K562 (cell line): Measurements from ENCODE around the gene KASH5. TPM values are rescaled to one million over a fixed set of nuclear protein-coding genes. Genes with fewer than 3 reads are reported as not detected.

ENCODE experiments used
- ATAC-seq: fragments of 200-7000 bp; cut with Tn5 transposase; 3 replicates; pipeline ENCODE4 v1.9.1; 2020; ENCODE audit warnings: moderate library complexity
- BruUV-seq: library from RNA; stranded (reverse); fragments of 400-500 nt; replicated peaks from 2 replicates; lab custom pipeline; 2021; lab: Mats Ljungman, UMichigan
- CTCF ChIA-PET: fragments of 300-600 bp; formaldehyde crosslinking; extraction: SDS; loops from one replicate; lab custom pipeline; 2021; ENCODE audit warnings: low intra/inter-chr PET ratio; lab: Yijun Ruan, JAX
- POLR2A ChIA-PET: fragments of 300-600, 350-650 bp; sonication (Branson Sonifier 250); formaldehyde crosslinking; extraction: SDS; loops from one replicate; lab custom pipeline; 2021; ENCODE audit warnings: antibody characterized with exemption, inconsistent platforms; lab: Yijun Ruan, JAX
- DNase-seq, 4 experiments: peaks; one replicate each; pipeline versions ENCODE4 v3.0.0 to v3.0.0-alpha.2; 2011 to 2018; ENCODE audit warnings: low spot score in 3 of 4, mixed read lengths in 3 of 4; ENCODE audit errors: extremely low read depth in 1 of 4
- FAIRE-seq: peaks from 2 replicates; lab custom pipeline; 2011; peaks lifted over from hg19 to GRCh38; lab: Jason Lieb, UNC
- H2AFZ ChIP-seq: 2 replicates; pipeline ENCODE4 v1.6.0; 2011; ENCODE audit warnings: low read depth, low read length, control low read depth, inconsistent platforms
- H3K27ac ChIP-seq: fragments of 200-600 bp; 3 replicates; pipeline ENCODE4 v1.8.0; 2011; ENCODE audit warnings: low read depth, mild to moderate bottlenecking, control low read depth, inconsistent platforms, low read length, moderate library complexity, mixed read lengths; ENCODE audit errors: extremely low read depth
- H3K27me3 ChIP-seq, 2 experiments: fragments of 300-600 bp in 1 of 2; 2 replicates in 1 of 2; 3 replicates in 1 of 2; pipeline versions ENCODE4 v1.6.0 to v1.8.0; 2011; ENCODE audit warnings: inconsistent platforms in 2 of 2, low read length in 2 of 2, mild to moderate bottlenecking in 1 of 2, mixed read lengths in 1 of 2, moderate library complexity in 1 of 2; ENCODE audit not compliant: control insufficient read depth in 2 of 2, insufficient read depth in 2 of 2
- H3K36me3 ChIP-seq: fragments of 300-600 bp; 3 replicates; pipeline ENCODE4 v1.8.0; 2011; ENCODE audit warnings: mild to moderate bottlenecking, low read length, inconsistent platforms; ENCODE audit not compliant: control insufficient read depth, insufficient read depth
- H3K4me1 ChIP-seq, 2 experiments: fragments of 200-600 bp in 1 of 2; replicated peaks in 1 of 2; 2 replicates in 1 of 2; 3 replicates in 1 of 2; pipeline versions ENCODE4 v1.5.1 to v1.8.0; 2011; ENCODE audit warnings: inconsistent platforms in 2 of 2, low read length in 2 of 2, mild to moderate bottlenecking in 1 of 2, mixed read lengths in 1 of 2, moderate library complexity in 1 of 2; ENCODE audit not compliant: control insufficient read depth in 2 of 2, insufficient read depth in 2 of 2
- H3K4me2 ChIP-seq: 2 replicates; pipeline ENCODE4 v1.6.1; 2011; ENCODE audit warnings: low read length, control low read depth, inconsistent platforms, mixed read lengths; ENCODE audit not compliant: insufficient read depth
- H3K4me3 ChIP-seq: fragments of 200-600 bp; sonication (generic), shearing (Covaris generic); 2 replicates; pipeline ENCODE4 v1.5.1; 2016; ENCODE audit warnings: control low read depth, inconsistent platforms
- H3K79me2 ChIP-seq: fragments of 200-600 bp; 3 replicates; pipeline ENCODE4 v1.8.0; 2011; ENCODE audit warnings: low read length, inconsistent platforms; ENCODE audit not compliant: control insufficient read depth, insufficient read depth
- H3K9ac ChIP-seq, 2 experiments: 2 replicates each; pipeline versions ENCODE4 v1.6.0 to v1.6.1; 2011; ENCODE audit warnings: low read depth in 2 of 2, low read length in 2 of 2, control low read depth in 1 of 2, inconsistent platforms in 1 of 2, mild to moderate bottlenecking in 1 of 2, mixed read lengths in 1 of 2; ENCODE audit not compliant: insufficient read depth in 1 of 2
- H3K9me1 ChIP-seq: one replicate; pipeline ENCODE4 v1.6.0; 2011; ENCODE audit warnings: inconsistent platforms, mild to moderate bottlenecking, low read length, moderate library complexity; ENCODE audit not compliant: control insufficient read depth, insufficient read depth
- H3K9me3 ChIP-seq: replicated peaks from 2 replicates; pipeline ENCODE4 v1.5.1; 2011; ENCODE audit warnings: low read depth, low read length, inconsistent platforms; ENCODE audit not compliant: control insufficient read depth, insufficient read depth
- H4K20me1 ChIP-seq: replicated peaks from 2 replicates; pipeline ENCODE4 v1.6.1; 2011; ENCODE audit warnings: low read length, inconsistent platforms, mixed read lengths; ENCODE audit not compliant: control insufficient read depth, insufficient read depth
- NELFE ChIP-seq: IDR thresholded peaks from 2 replicates; pipeline ENCODE4 v1.6.1; 2011; ENCODE audit warnings: mild to moderate bottlenecking; ENCODE audit not compliant: insufficient read depth, insufficient read length
- RFX5 ChIP-seq: IDR thresholded peaks from 2 replicates; pipeline ENCODE4 v1.6.1; 2011; ENCODE audit warnings: low read depth, mild to moderate bottlenecking, improper control_type of control experiment, low read length
- RHOXF2B ChIP-seq: fragments of 250-450 bp; sonication (Bioruptor Pico); conservative IDR thresholded peaks from 2 replicates; pipeline ENCODE4 v1.5.1; 2021
- TARDBP ChIP-seq: fragments of 450-650 bp; IDR thresholded peaks from 2 replicates; pipeline ENCODE4 v1.6.1; 2016
- ZNF707 ChIP-seq: fragments of 250-450 bp; sonication (Bioruptor Pico); conservative IDR thresholded peaks from 2 replicates; pipeline ENCODE4 v1.8.0; 2022; ENCODE audit warnings: inconsistent platforms, mild to moderate bottlenecking, moderate library complexity
- WGBS: fragments of 100-300 bp; shearing (Covaris generic); methylation state at CpG from one replicate; pipeline ENCODE4 v1.1.6; 2016; ENCODE audit warnings: low coverage, mixed read lengths; ENCODE audit not compliant: insufficient coverage; ENCODE audit errors: missing lambda C conversion rate; 5-methylcytosine and 5-hydroxymethylcytosine counted together
- in situ Hi-C: fragments of 300-500 bp; cut with MboI; formaldehyde crosslinking; loops from 4 replicates; pipeline ENCODE4 v1.15.0; 2018; ENCODE audit warnings: inconsistent platforms, mixed read lengths
- intact Hi-C: fragments of 100-400 bp; cut with micrococcal nuclease; formaldehyde crosslinking; loops from 2 replicates; pipeline ENCODE4 v1.14.2; 2022
- polyA plus RNA-seq, 8 experiments: library from polyadenylated mRNA; depleted of rRNA in 4 of 8; stranded (reverse) in 5 of 8; unstranded in 3 of 8; fragments of >200 nt; fragmentation: Nextera tagmentation in 2 of 8; fragmentation: Illumina TruSeq in 1 of 8; extraction: Ambion mirVana in 2 of 8; extraction: Trizol in 1 of 8; gene quantifications; 2 replicates each; pipeline versions ENCODE4 v1.2.1 to v1.2.3, GENCODE V29; 2011 to 2014; ENCODE audit warnings: inconsistent platforms in 1 of 8, missing spikeins in 1 of 8
- total RNA-seq, 7 experiments: library from RNA; depleted of rRNA in 6 of 7; stranded (reverse); fragments of >200 nt in 6 of 7; fragmentation: Illumina TruSeq in 2 of 7; extraction: Trizol in 2 of 7; gene quantifications; 2 replicates each; pipeline versions ENCODE4 v1.2.1 to v1.2.3, GENCODE V29; 2011 to 2021; ENCODE audit warnings: low replicate concordance in 1 of 7
- TF ChIP-seq, protein P1 (sequence below), 2 experiments: fragments of 450-650 bp in 1 of 2; sonication (generic) in 1 of 2; formaldehyde crosslinking in 1 of 2; IDR thresholded peaks; 2 replicates each; pipeline versions ENCODE4 v1.7.1 to v1.9.0; 2016 to 2022; ENCODE audit warnings: inconsistent platforms in 1 of 2, mild to moderate bottlenecking in 1 of 2, missing genetic modification reagents in 1 of 2
- TF ChIP-seq, protein P2 (sequence below): IDR thresholded peaks from 2 replicates; pipeline ENCODE4 v1.6.1; 2016; ENCODE audit warnings: missing genetic modification characterization, missing compliant biosample characterization

The KASH5 gene
- total and polyA plus RNA-seq, 9 of the 15 experiments (the other 6 are each of a cell fraction or from before 2014, with no cell fraction given): 0.07 to 0.84 (median 0.34) TPM; not detected in 1

DNA sequence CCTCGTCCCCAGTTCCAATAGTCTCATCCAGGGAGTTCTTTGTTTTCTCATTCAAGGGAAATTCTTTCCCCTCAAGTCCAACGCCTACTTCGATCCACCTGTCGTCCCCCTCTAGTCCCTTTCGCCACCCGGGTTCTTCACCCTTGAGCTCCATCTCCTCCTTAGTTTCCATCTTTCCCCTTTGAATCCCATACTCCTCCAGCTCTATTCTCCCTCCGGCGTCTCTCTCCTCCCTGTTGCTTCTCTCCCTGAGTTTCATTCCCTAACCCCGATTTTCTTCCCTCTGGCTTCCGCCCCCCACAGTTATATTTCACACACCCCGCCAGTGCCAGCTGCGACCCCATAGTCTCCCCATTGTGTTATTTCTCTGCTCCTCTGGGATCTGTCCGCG, 53.9 kb downstream of the KASH5 start:
- in situ Hi-C loops: no loop called here
- FAIRE-seq (peak; percentile 46), ATAC-seq (no peak)
- ChIA-PET POLR2A (interaction anchor here (0.6 to 3.7 kb wide), 3 partner anchors 11 to 47 kb away, joined by 3 to 14 read pairs (median 6); no protein-coding TSS in a partner anchor), CTCF (interaction anchor here (0.6 to 0.7 kb wide), 3 partner anchors 216 to 238 kb away, joined by 3 to 4 read pairs (median 3); no protein-coding TSS in a partner anchor)
- intact Hi-C loops: loop anchor here (2.0 to 10.0 kb wide), 3 partner anchors 19 to 290 kb away; partner anchors contain the start of gene PTH2
- Histone ChIP-seq H3K27me3 (peaks cover 7 to 19% of the 10 kb centered on the region in 2 experiments; a peak in 4 of 5 replicates), H3K36me3 (peaks cover 8% of the 10 kb centered on the region; the same call in 1 of the 3 replicates), H3K4me2 (peak overlapping the region; percentile 87), H3K9ac (peak overlapping the region in 1 of 2 experiments; percentile 89; a peak in 1 of 4 replicates), H3K4me3 (peak overlapping the region; percentile 84), H2AFZ (no peak overlapping the region), H3K9me3 (no peaks in the 10 kb centered on the region), H3K27ac (no peak overlapping the region), H3K9me1 (no peaks in the 10 kb centered on the region), H4K20me1 (no peaks in the 10 kb centered on the region), H3K4me1 (peaks cover 26 to 44% of the 10 kb centered on the region in 2 experiments; a peak in 4 of 5 replicates), H3K79me2 (no peaks in the 10 kb centered on the region)
- WGBS: 29% methylated on average over 13 of the region's 14 CpGs
- TF ChIP-seq RHOXF2B (CRISPR knock-in tag): no peak
- TF ChIP-seq, protein P1, sequence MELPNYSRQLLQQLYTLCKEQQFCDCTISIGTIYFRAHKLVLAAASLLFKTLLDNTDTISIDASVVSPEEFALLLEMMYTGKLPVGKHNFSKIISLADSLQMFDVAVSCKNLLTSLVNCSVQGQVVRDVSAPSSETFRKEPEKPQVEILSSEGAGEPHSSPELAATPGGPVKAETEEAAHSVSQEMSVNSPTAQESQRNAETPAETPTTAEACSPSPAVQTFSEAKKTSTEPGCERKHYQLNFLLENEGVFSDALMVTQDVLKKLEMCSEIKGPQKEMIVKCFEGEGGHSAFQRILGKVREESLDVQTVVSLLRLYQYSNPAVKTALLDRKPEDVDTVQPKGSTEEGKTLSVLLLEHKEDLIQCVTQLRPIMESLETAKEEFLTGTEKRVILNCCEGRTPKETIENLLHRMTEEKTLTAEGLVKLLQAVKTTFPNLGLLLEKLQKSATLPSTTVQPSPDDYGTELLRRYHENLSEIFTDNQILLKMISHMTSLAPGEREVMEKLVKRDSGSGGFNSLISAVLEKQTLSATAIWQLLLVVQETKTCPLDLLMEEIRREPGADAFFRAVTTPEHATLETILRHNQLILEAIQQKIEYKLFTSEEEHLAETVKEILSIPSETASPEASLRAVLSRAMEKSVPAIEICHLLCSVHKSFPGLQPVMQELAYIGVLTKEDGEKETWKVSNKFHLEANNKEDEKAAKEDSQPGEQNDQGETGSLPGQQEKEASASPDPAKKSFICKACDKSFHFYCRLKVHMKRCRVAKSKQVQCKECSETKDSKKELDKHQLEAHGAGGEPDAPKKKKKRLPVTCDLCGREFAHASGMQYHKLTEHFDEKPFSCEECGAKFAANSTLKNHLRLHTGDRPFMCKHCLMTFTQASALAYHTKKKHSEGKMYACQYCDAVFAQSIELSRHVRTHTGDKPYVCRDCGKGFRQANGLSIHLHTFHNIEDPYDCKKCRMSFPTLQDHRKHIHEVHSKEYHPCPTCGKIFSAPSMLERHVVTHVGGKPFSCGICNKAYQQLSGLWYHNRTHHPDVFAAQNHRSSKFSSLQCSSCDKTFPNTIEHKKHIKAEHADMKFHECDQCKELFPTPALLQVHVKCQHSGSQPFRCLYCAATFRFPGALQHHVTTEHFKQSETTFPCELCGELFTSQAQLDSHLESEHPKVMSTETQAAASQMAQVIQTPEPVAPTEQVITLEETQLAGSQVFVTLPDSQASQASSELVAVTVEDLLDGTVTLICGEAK (IDR thresholded peaks at IDR 0.05): 0 out of 2 replicates have a peak, but pooled peaks have one; percentile 8
- TF ChIP-seq, protein P1 (CRISPR knock-in tag; IDR thresholded peaks at IDR 0.05): no peak
- no peak for TF ChIP-seq TARDBP
- no peak for TF ChIP-seq NELFE
- TF ChIP-seq, protein P2, sequence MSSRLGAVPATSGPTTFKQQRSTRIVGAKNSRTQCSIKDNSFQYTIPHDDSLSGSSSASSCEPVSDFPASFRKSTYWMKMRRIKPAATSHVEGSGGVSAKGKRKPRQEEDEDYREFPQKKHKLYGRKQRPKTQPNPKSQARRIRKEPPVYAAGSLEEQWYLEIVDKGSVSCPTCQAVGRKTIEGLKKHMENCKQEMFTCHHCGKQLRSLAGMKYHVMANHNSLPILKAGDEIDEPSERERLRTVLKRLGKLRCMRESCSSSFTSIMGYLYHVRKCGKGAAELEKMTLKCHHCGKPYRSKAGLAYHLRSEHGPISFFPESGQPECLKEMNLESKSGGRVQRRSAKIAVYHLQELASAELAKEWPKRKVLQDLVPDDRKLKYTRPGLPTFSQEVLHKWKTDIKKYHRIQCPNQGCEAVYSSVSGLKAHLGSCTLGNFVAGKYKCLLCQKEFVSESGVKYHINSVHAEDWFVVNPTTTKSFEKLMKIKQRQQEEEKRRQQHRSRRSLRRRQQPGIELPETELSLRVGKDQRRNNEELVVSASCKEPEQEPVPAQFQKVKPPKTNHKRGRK: peak; percentile 42; the same call in 1 of the 2 replicates
- TF ChIP-seq RFX5: no peak
- TF ChIP-seq ZNF707 (CRISPR knock-in tag): no peak
- TF ChIP-seq, all 486 proteins: peak for 2
- no TSS peak for BruUV-seq
- no peak for DNase-seq
